Head of caudate nucleus (tissue), 42 donors: ENCODE measurements around the gene OLFM4.

ENCODE experiments used
- DNase-seq, 42 donors: peaks; one replicate each; pipeline versions ENCODE4 v3.0.0 to v3.0.0-alpha.2; 2020 to 2021; ENCODE audit warnings: mixed read lengths in 7 of 42
- intact Hi-C: fragments of 100-400 bp; cut with DNase I; formaldehyde crosslinking; loops from one replicate; pipeline ENCODE4 v1.15.0; 2022

The OLFM4 gene

GRCh38 chr13:53028637-53029203, at the start of gene OLFM4:
Gene OLFM4 (plus strand): TSS chr13:53028813. CDS start chr13:53028837, 24 bp downstream.
- no peak for DNase-seq
- intact Hi-C loops: no loop called here

- no peak for DNase-seq
- intact Hi-C loops: no loop called here
Measured at GRCh38 chr13:52978989-52979388, 49.6 kb upstream of the OLFM4 start.

GRCh38 chr13:52980695-52981094, 47.9 kb upstream of the OLFM4 start:
- no peak for DNase-seq
- intact Hi-C loops: no loop called here

GRCh38 chr13:52983836-52984235, 44.8 kb upstream of the OLFM4 start:
- DNase-seq: no peak
- intact Hi-C loops: no loop called here

GRCh38 chr13:52984881-52985363, 43.7 kb upstream of the OLFM4 start:
- no peak for DNase-seq
- intact Hi-C loops: no loop called here

GRCh38 chr13:52991344-52992020, 37.1 kb upstream of the OLFM4 start:
- intact Hi-C loops: no loop called here
- no peak for DNase-seq

GRCh38 chr13:52992110-52992509, 36.5 kb upstream of the OLFM4 start:
- intact Hi-C loops: no loop called here
- DNase-seq: no peak

GRCh38 chr13:52994051-52994450, 34.6 kb upstream of the OLFM4 start:
- intact Hi-C loops: no loop called here
- DNase-seq: no peak

- intact Hi-C loops: no loop called here
- no peak for DNase-seq
Measured at GRCh38 chr13:52994865-52995264, 33.7 kb upstream of the OLFM4 start.

- intact Hi-C loops: no loop called here
- DNase-seq: no peak
Measured at GRCh38 chr13:52995946-52996345, 32.7 kb upstream of the OLFM4 start.

- intact Hi-C loops: no loop called here
- DNase-seq: no peak
Measured at GRCh38 chr13:52997951-52998876, 30.4 kb upstream of the OLFM4 start.

- intact Hi-C loops: no loop called here
- DNase-seq: no peak
Measured at GRCh38 chr13:52999093-52999696, 29.4 kb upstream of the OLFM4 start.

GRCh38 chr13:53001444-53002225, 27.0 kb upstream of the OLFM4 start:
- intact Hi-C loops: no loop called here
- no peak for DNase-seq

GRCh38 chr13:53004573-53004972, 24.0 kb upstream of the OLFM4 start:
- intact Hi-C loops: no loop called here
- no peak for DNase-seq

GRCh38 chr13:53005626-53006025, 23.0 kb upstream of the OLFM4 start:
- DNase-seq: no peak
- intact Hi-C loops: no loop called here

GRCh38 chr13:53007872-53008271, 20.7 kb upstream of the OLFM4 start:
- peak in 5 of 42 donors; percentile 6 to 42 (median 30) for DNase-seq
- intact Hi-C loops: no loop called here

- DNase-seq: no peak
Measured at GRCh38 chr13:53010374-53011105, 18.1 kb upstream of the OLFM4 start.

GRCh38 chr13:53012707-53013106, 15.9 kb upstream of the OLFM4 start:
- intact Hi-C loops: no loop called here

More at GRCh38 chr13:53010374-53011105, 18.1 kb upstream of the OLFM4 start:
- intact Hi-C loops: no loop called here

More at GRCh38 chr13:53012707-53013106, 15.9 kb upstream of the OLFM4 start:
- no peak for DNase-seq
